ENCODE measurements around the gene RFX5.

Gene RFX5

GRCh38 chr1:151315565-151316235 lies 31.4 kb downstream of the RFX5 start:
- peaks cover 23 to 63% (median 46%) of the 10 kb centered on the region in 10 experiments for H3K4me1 ChIP-seq

GRCh38 chr1:151314137-151314875 lies 32.7 kb downstream of the RFX5 start:
- Histone ChIP-seq H3K27ac (0 out of 22 replicates have a peak overlapping the region, but pooled peaks of 1 of the 11 experiments have one; percentile 0), H4K20me1 (peaks cover 30 to 90% (median 66%) of the 10 kb centered on the region in 11 experiments; a peak in 21 of 22 replicates), H3K36me3 (peaks cover 82 to 100% (median 94%) of the 10 kb centered on the region in 11 experiments), H3K4me1 (peaks cover 23 to 53% (median 42%) of the 10 kb centered on the region in 10 experiments), H3K4me2 (peak overlapping the region in 7 of 11 experiments; percentile 6 to 71 (median 38); a peak in 4 of 22 replicates), H3K9me3 (replicated peaks in 1 of 11) (no peaks in the 10 kb centered on the region), H3K27me3 (no peaks in the 10 kb centered on the region), H3K9ac (no peak overlapping the region), H3K4me3 (no peak overlapping the region)
- no peak for TF ChIP-seq Cebpa-rat (IDR thresholded peaks at IDR 0.05)

More at GRCh38 chr1:151315565-151316235, 31.4 kb downstream of the RFX5 start:
- peaks cover 26 to 91% (median 73%) of the 10 kb centered on the region in 11 experiments; a peak in 21 of 22 replicates for H4K20me1 ChIP-seq
- H3K36me3 ChIP-seq: peaks cover 80 to 100% (median 94%) of the 10 kb centered on the region in 11 experiments
- TF ChIP-seq Cebpa-rat (IDR thresholded peaks at IDR 0.05): no peak
- H3K27me3 ChIP-seq: no peaks in the 10 kb centered on the region
- H3K4me3 ChIP-seq: no peak overlapping the region
- H3K9ac ChIP-seq: no peak overlapping the region
- H3K9me3 ChIP-seq (replicated peaks in 1 of 11): no peaks in the 10 kb centered on the region
- 0 out of 22 replicates have a peak overlapping the region, but pooled peaks of 1 of the 11 experiments have one; percentile 18 for H3K27ac ChIP-seq
- H3K4me2 ChIP-seq: peak overlapping the region in 4 of 11 experiments; percentile 2 to 22 (median 16); a peak in 3 of 22 replicates

GRCh38 chr1:151313501-151313900 lies 33.6 kb downstream of the RFX5 start:
- Histone ChIP-seq H3K9me3 (replicated peaks in 1 of 11) (no peaks in the 10 kb centered on the region), H3K9ac (no peak overlapping the region; a peak in 1 of 22 replicates), H3K27ac (peak overlapping the region in 3 of 11 experiments; percentile 60 to 71 (median 66); a peak in 3 of 22 replicates), H4K20me1 (peaks cover 30 to 90% (median 69%) of the 10 kb centered on the region in 11 experiments; a peak in 21 of 22 replicates), H3K27me3 (no peaks in the 10 kb centered on the region), H3K4me1 (peaks cover 23 to 53% (median 42%) of the 10 kb centered on the region in 10 experiments), H3K4me3 (no peak overlapping the region), H3K4me2 (peak overlapping the region; percentile 36 to 72 (median 62); a peak in 21 of 22 replicates), H3K36me3 (peaks cover 83 to 100% (median 94%) of the 10 kb centered on the region in 11 experiments)
- TF ChIP-seq Cebpa-rat (IDR thresholded peaks at IDR 0.05): no peak

GRCh38 chr1:151312826-151313225 lies 34.2 kb downstream of the RFX5 start:
- Histone ChIP-seq H3K27ac (peak overlapping the region in 7 of 11 experiments; percentile 49 to 72 (median 69); a peak in 10 of 22 replicates), H3K9me3 (replicated peaks in 1 of 11) (no peaks in the 10 kb centered on the region), H3K4me3 (peak overlapping the region in 1 of 10 experiments; percentile 15; a peak in 1 of 20 replicates), H3K9ac (peak overlapping the region in 3 of 11 experiments; percentile 23 to 50 (median 47); a peak in 3 of 22 replicates), H3K27me3 (no peaks in the 10 kb centered on the region), H4K20me1 (peaks cover 30 to 94% (median 76%) of the 10 kb centered on the region in 11 experiments; a peak in 21 of 22 replicates), H3K4me2 (peak overlapping the region; percentile 36 to 72 (median 62)), H3K4me1 (peaks cover 23 to 53% (median 42%) of the 10 kb centered on the region in 10 experiments), H3K36me3 (peaks cover 88 to 100% (median 98%) of the 10 kb centered on the region in 11 experiments)
- TF ChIP-seq Cebpa-rat (IDR thresholded peaks at IDR 0.05): no peak

GRCh38 chr1:151312411-151312810 lies 34.6 kb downstream of the RFX5 start:
- H3K9ac ChIP-seq: peak overlapping the region in 5 of 11 experiments; percentile 23 to 56 (median 47); a peak in 5 of 22 replicates

GRCh38 chr1:151311589-151312331 lies 35.3 kb downstream of the RFX5 start:
- Histone ChIP-seq H4K20me1 (peaks cover 30 to 91% (median 76%) of the 10 kb centered on the region in 11 experiments; a peak in 21 of 22 replicates), H3K27ac (peak overlapping the region; percentile 7 to 72 (median 65); a peak in 18 of 22 replicates)

More at GRCh38 chr1:151312411-151312810, 34.6 kb downstream of the RFX5 start:
- no peaks in the 10 kb centered on the region for H3K27me3 ChIP-seq
- no peaks in the 10 kb centered on the region for H3K9me3 ChIP-seq (replicated peaks in 1 of 11)
- H3K4me2 ChIP-seq: peak overlapping the region; percentile 36 to 72 (median 62); a peak in 21 of 22 replicates
- no peak for TF ChIP-seq Cebpa-rat (IDR thresholded peaks at IDR 0.05)
- H3K4me3 ChIP-seq: no peak overlapping the region; a peak in 1 of 20 replicates
- H4K20me1 ChIP-seq: peaks cover 30 to 94% (median 80%) of the 10 kb centered on the region in 11 experiments; a peak in 21 of 22 replicates
- peaks cover 88 to 100% (median 98%) of the 10 kb centered on the region in 11 experiments for H3K36me3 ChIP-seq
- peaks cover 23 to 53% (median 42%) of the 10 kb centered on the region in 10 experiments for H3K4me1 ChIP-seq
- H3K27ac ChIP-seq: peak overlapping the region; percentile 7 to 72 (median 65); a peak in 16 of 22 replicates

GRCh38 chr1:151311011-151311410 lies 36.0 kb downstream of the RFX5 start:
- Histone ChIP-seq H3K4me1 (peaks cover 23 to 49% (median 42%) of the 10 kb centered on the region in 10 experiments), H3K27ac (peak overlapping the region in 5 of 11 experiments; percentile 12 to 72 (median 28); a peak in 7 of 22 replicates)

More at GRCh38 chr1:151311589-151312331, 35.3 kb downstream of the RFX5 start:
- Histone ChIP-seq H3K4me3 (no peak overlapping the region), H3K9ac (peak overlapping the region in 10 of 11 experiments; percentile 22 to 56 (median 35); a peak in 13 of 22 replicates), H3K4me1 (peaks cover 23 to 53% (median 42%) of the 10 kb centered on the region in 10 experiments), H3K27me3 (no peaks in the 10 kb centered on the region), H3K9me3 (replicated peaks in 1 of 11) (no peaks in the 10 kb centered on the region), H3K4me2 (peak overlapping the region in 10 of 11 experiments; percentile 15 to 71 (median 58); a peak in 16 of 22 replicates), H3K36me3 (peaks cover 88 to 100% (median 98%) of the 10 kb centered on the region in 11 experiments)
- TF ChIP-seq Cebpa-rat (IDR thresholded peaks at IDR 0.05): peak in 6 of 11 experiments; percentile 36 to 80 (median 67); a peak in 8 of 22 replicates

More at GRCh38 chr1:151311011-151311410, 36.0 kb downstream of the RFX5 start:
- Histone ChIP-seq H3K36me3 (peaks cover 88 to 100% (median 99%) of the 10 kb centered on the region in 11 experiments), H4K20me1 (peaks cover 27 to 87% (median 72%) of the 10 kb centered on the region in 11 experiments; a peak in 21 of 22 replicates), H3K9ac (peak overlapping the region in 2 of 11 experiments; percentile 23 to 24; a peak in 3 of 22 replicates), H3K4me2 (peak overlapping the region in 4 of 11 experiments; percentile 56 to 71 (median 62); a peak in 7 of 22 replicates), H3K4me3 (no peak overlapping the region), H3K9me3 (replicated peaks in 1 of 11) (no peaks in the 10 kb centered on the region), H3K27me3 (no peaks in the 10 kb centered on the region)
- no peak for TF ChIP-seq Cebpa-rat (IDR thresholded peaks at IDR 0.05)

All from BLaER1 treated with 17β-estradiol and CSF1 and Interleukin-3, amounts not matched to agents 10 nM and 100 nM (cell line).